Chondrocyte (in vitro differentiated cells): ENCODE results near the gene ASCC3. TPM values are rescaled to one million over a fixed set of nuclear protein-coding genes. Genes with fewer than 3 reads are reported as not detected.

ENCODE experiments used
- DNase-seq: peaks from one replicate; pipeline ENCODE4 v3.0.0; 2021; ENCODE audit warnings: mixed read lengths, low spot score
- H3K27ac Mint-ChIP-seq: one replicate; pipeline ENCODE4 v1.8.0; 2021; ENCODE audit warnings: mild to moderate bottlenecking, moderate library complexity, mixed read lengths; ENCODE audit not compliant: unreplicated experiment
- H3K27me3 Mint-ChIP-seq: 2 replicates; pipeline ENCODE4 v1.8.0; 2021; ENCODE audit warnings: low read depth, mixed read lengths
- H3K36me3 Mint-ChIP-seq: 2 replicates; pipeline ENCODE4 v1.8.0; 2021; ENCODE audit warnings: low read depth, mixed read lengths
- H3K4me1 Mint-ChIP-seq: 2 replicates; pipeline ENCODE4 v1.8.0; 2021; ENCODE audit warnings: low read depth, mild to moderate bottlenecking, mixed read lengths
- H3K4me3 Mint-ChIP-seq: one replicate; pipeline ENCODE4 v1.8.0; 2021; ENCODE audit warnings: mild to moderate bottlenecking, moderate library complexity, mixed read lengths; ENCODE audit not compliant: unreplicated experiment
- H3K9me3 Mint-ChIP-seq: 2 replicates; pipeline ENCODE4 v1.8.0; 2021; ENCODE audit warnings: low read depth, mixed read lengths
- CTCF ChIP-seq: fragments of 200-600 bp; sonication (generic); IDR thresholded peaks from 2 replicates; pipeline ENCODE4 v1.5.0; 2021; ENCODE audit warnings: antibody characterized with exemption, mild to moderate bottlenecking, moderate library complexity
- total RNA-seq: library from RNA; stranded (reverse); gene quantifications from 3 replicates; pipeline ENCODE4 v1.2.1, GENCODE V29; 2021

The ASCC3 gene
- total RNA-seq, 1 donor from 2014 or later, result 54.3 TPM

- Mint-ChIP-seq H3K9me3 (no peaks in the 10 kb centered on the region), H3K27me3 (peaks cover 63% of the 10 kb centered on the region), H3K36me3 (peaks cover 8% of the 10 kb centered on the region), H3K4me1 (peaks cover 19% of the 10 kb centered on the region), H3K27ac (no peak overlapping the region), H3K4me3 (no peak overlapping the region)
- TF ChIP-seq CTCF, result no peak
- DNase-seq, result no peak
Observed at GRCh38 chr6:100466410-100467128, 414.6 kb downstream of the ASCC3 start.

GRCh38 chr6:100465701-100466409 lies 415.3 kb downstream of the ASCC3 start:
- Mint-ChIP-seq H3K36me3 (peaks cover 8% of the 10 kb centered on the region), H3K4me1 (peaks cover 22% of the 10 kb centered on the region), H3K27me3 (peaks cover 67% of the 10 kb centered on the region), H3K9me3 (no peaks in the 10 kb centered on the region), H3K4me3 (peak overlapping the region; percentile 73), H3K27ac (peak overlapping the region; percentile 89)
- TF ChIP-seq CTCF, result no peak
- DNase-seq, result no peak

GRCh38 chr6:100464903-100465700 lies 416.0 kb downstream of the ASCC3 start, which contains the start of gene SIM1:
Gene SIM1, minus strand, starts transcription at chr6:100464921. Its CDS starts 1,453 bp downstream, at chr6:100463468.
- peaks cover 11% of the 10 kb centered on the region for H3K36me3 Mint-ChIP-seq
- peak within 1 kb of the TSS; percentile 73 for H3K4me3 Mint-ChIP-seq
- DNase-seq, result no peak
- H3K9me3 Mint-ChIP-seq, result no peaks in the 10 kb centered on the region
- peaks cover 72% of the 10 kb centered on the region for H3K27me3 Mint-ChIP-seq
- peak within 1 kb of the TSS; percentile 89 for H3K27ac Mint-ChIP-seq
- TF ChIP-seq CTCF, result no peak
- peaks cover 22% of the 10 kb centered on the region for H3K4me1 Mint-ChIP-seq

GRCh38 chr6:100464162-100464851 lies 416.8 kb downstream of the ASCC3 start:
- H3K9me3 Mint-ChIP-seq, result no peaks in the 10 kb centered on the region
- peaks cover 75% of the 10 kb centered on the region for H3K27me3 Mint-ChIP-seq
- peaks cover 29% of the 10 kb centered on the region for H3K4me1 Mint-ChIP-seq
- no peak for DNase-seq
- H3K27ac Mint-ChIP-seq, result peak overlapping the region; percentile 88
- H3K4me3 Mint-ChIP-seq, result peak overlapping the region; percentile 73
- H3K36me3 Mint-ChIP-seq, result peaks cover 11% of the 10 kb centered on the region
- TF ChIP-seq CTCF, result no peak
